Measurements from ENCODE around the gene TBCEL. TPM values are rescaled to one million over a fixed set of nuclear protein-coding genes. Genes with fewer than 3 reads are reported as not detected.

Gene TBCEL, protein sequence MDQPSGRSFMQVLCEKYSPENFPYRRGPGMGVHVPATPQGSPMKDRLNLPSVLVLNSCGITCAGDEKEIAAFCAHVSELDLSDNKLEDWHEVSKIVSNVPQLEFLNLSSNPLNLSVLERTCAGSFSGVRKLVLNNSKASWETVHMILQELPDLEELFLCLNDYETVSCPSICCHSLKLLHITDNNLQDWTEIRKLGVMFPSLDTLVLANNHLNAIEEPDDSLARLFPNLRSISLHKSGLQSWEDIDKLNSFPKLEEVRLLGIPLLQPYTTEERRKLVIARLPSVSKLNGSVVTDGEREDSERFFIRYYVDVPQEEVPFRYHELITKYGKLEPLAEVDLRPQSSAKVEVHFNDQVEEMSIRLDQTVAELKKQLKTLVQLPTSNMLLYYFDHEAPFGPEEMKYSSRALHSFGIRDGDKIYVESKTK
- total RNA-seq (10 to 100 TPM; 10.4 to 19.4 (median 12.5) TPM), polyA plus RNA-seq (1 to 10 TPM; 3.3 to 6.0 TPM)

GRCh38 chr11:121023848-121024751, at the start of gene TBCEL:
Gene TBCEL (plus strand): TSS chr11:121024102. CDS start chr11:121045691, 21,589 bp downstream.
- Histone ChIP-seq H3K27me3 (no peaks in the 10 kb centered on the region), H3K27ac (peak within 1 kb of the TSS in 3 of 4 donors; percentile 27 to 43 (median 32)), H3K9me3 (no peaks in the 10 kb centered on the region), H3K4me3 (peak within 1 kb of the TSS; percentile 77 to 88 (median 86)), H3K4me1 (peaks cover 0 to 9% (median 7%) of the 10 kb centered on the region in 3 donors), H3K36me3 (no peaks in the 10 kb centered on the region)
- DNase-seq, result peak; percentile 81 to 96 (median 86)
- peak; percentile 95 to 98 (median 96) for ATAC-seq
- WGBS, 2 donors, result 0 to 1% methylated on average over 42 to 54 of the region's 54 CpGs
- FAIRE-seq, result no peak
- intact Hi-C loops (cut with DNase I), result no loop called here
- TF ChIP-seq, protein P1, sequence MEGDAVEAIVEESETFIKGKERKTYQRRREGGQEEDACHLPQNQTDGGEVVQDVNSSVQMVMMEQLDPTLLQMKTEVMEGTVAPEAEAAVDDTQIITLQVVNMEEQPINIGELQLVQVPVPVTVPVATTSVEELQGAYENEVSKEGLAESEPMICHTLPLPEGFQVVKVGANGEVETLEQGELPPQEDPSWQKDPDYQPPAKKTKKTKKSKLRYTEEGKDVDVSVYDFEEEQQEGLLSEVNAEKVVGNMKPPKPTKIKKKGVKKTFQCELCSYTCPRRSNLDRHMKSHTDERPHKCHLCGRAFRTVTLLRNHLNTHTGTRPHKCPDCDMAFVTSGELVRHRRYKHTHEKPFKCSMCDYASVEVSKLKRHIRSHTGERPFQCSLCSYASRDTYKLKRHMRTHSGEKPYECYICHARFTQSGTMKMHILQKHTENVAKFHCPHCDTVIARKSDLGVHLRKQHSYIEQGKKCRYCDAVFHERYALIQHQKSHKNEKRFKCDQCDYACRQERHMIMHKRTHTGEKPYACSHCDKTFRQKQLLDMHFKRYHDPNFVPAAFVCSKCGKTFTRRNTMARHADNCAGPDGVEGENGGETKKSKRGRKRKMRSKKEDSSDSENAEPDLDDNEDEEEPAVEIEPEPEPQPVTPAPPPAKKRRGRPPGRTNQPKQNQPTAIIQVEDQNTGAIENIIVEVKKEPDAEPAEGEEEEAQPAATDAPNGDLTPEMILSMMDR (IDR thresholded peaks at IDR 0.05), result no peak

DNA sequence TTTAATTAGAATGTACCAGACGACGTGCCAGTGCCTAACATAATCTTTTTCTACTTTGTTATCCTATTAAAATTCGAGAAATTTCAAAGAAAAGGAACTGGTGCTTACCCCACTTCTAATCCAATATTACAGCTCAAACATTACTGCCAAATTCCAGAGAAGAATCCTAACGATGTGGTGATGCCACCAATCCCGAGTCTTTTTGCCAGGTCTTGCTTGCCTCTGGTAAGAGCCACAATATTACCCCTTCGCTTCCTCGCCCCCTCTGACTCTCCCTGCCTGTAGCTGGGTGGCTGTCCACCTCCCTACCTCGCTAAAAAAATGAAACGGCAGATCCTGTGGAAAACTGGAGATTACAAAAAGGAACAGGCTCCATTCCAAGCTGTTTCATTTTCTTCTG, 49.4 kb upstream of the TBCEL start:
- no peaks in the 10 kb centered on the region for H3K4me1 ChIP-seq
- no peaks in the 10 kb centered on the region for H3K36me3 ChIP-seq
- H3K9me3 ChIP-seq, result no peaks in the 10 kb centered on the region
- no peaks in the 10 kb centered on the region for H3K27me3 ChIP-seq
- no peak overlapping the region for H3K27ac ChIP-seq
- DNase-seq (no peak), ATAC-seq (no peak), FAIRE-seq (no peak)
- H3K4me3 ChIP-seq, result no peak overlapping the region
- TF ChIP-seq, protein P1 (IDR thresholded peaks at IDR 0.05), result no peak
- intact Hi-C loops (cut with DNase I), result no loop called here
- WGBS, 2 donors, result 42 to 48% methylated on average over 9 of the region's 9 CpGs

DNA sequence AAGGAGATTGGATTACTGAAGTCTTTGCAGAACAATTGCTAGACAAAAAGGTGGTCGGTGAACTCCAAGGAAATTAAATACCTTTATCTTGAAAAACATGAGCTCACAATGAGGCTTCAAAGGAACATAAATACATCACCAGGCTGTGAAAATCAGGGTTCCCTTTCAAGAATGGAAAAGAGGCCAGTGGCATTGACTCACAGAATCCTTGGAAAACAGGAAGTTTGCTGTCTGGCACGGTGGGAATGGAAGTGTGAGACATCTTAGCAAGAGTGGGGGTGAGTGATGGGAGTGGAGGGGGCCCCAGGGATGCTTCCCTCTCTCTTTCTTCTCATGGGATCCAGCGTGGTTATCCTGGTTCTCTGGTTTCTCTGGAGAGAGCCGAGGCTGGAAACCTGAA, 48.9 kb upstream of the TBCEL start:
- no peak overlapping the region for H3K27ac ChIP-seq
- no peaks in the 10 kb centered on the region for H3K27me3 ChIP-seq
- no peak for ATAC-seq
- no peaks in the 10 kb centered on the region for H3K36me3 ChIP-seq
- no peak for FAIRE-seq
- DNase-seq, result no peak
- 26 to 32% methylated on average over 4 of the region's 4 CpGs for WGBS, 2 donors
- H3K4me1 ChIP-seq, result no peaks in the 10 kb centered on the region
- no peaks in the 10 kb centered on the region for H3K9me3 ChIP-seq
- TF ChIP-seq, protein P1 (IDR thresholded peaks at IDR 0.05), result no peak
- no peak overlapping the region for H3K4me3 ChIP-seq
- intact Hi-C loops (cut with DNase I), result no loop called here

DNA sequence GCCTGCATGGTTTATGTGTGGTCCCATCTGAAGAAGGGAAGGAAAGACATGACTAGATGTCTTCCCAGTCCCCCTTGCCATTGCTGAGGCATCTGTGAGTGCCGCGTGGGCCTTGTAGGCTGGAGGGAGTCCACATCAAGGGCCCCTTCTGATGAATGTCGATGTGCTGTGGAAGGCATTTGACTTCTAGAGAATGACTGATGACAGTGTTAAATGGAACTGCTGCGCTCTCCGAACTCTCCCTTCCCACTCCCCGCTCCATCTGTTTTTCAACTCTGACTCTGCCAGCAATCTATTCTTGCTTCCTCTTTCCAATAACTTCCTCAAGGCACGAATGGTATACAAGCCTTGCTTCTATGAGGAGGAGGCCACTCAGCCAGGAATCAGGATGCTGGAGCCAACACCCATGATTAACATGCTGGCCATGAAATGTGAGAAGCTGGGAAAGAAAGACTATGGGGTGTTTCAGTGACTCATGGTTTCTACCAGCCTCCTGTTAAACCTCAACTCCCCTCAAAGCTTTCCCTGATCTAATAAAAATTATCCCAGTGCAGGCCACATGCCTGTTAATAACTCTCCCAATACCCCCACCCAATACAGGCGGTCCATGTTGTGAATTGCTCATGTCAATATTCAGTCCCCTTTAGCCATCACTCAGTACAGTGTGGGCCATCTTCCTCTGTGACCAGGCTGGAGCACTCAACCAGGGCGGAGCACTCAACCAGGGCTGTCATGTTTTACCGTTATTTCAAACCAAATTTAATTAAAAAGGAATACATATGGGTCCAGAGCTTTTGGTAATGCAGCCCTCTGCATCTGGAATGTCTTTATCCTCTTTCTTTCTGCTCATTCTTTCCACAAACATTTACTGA, 46.4 kb upstream of the TBCEL start:
- DNase-seq (no peak), FAIRE-seq (no peak), ATAC-seq (no peak)
- no peak overlapping the region for H3K27ac ChIP-seq
- no peaks in the 10 kb centered on the region for H3K27me3 ChIP-seq
- TF ChIP-seq, protein P1 (IDR thresholded peaks at IDR 0.05), result no peak
- no peak overlapping the region for H3K4me3 ChIP-seq
- H3K4me1 ChIP-seq, result no peaks in the 10 kb centered on the region
- H3K36me3 ChIP-seq, result no peaks in the 10 kb centered on the region
- H3K9me3 ChIP-seq, result no peaks in the 10 kb centered on the region
- intact Hi-C loops (cut with DNase I), result no loop called here
- 70 to 74% methylated on average over 10 of the region's 10 CpGs for WGBS, 2 donors

All from pancreas (tissue), 10 donors.